HG03139 (cell line): ENCODE measurements around the gene EBF3.

ENCODE experiments used
- ATAC-seq: cut with Tn5 transposase; IDR thresholded peaks from one replicate; pipeline ENCODE4 v1.9.1; 2021; ENCODE audit not compliant: unreplicated experiment

EBF3 gene

DNA sequence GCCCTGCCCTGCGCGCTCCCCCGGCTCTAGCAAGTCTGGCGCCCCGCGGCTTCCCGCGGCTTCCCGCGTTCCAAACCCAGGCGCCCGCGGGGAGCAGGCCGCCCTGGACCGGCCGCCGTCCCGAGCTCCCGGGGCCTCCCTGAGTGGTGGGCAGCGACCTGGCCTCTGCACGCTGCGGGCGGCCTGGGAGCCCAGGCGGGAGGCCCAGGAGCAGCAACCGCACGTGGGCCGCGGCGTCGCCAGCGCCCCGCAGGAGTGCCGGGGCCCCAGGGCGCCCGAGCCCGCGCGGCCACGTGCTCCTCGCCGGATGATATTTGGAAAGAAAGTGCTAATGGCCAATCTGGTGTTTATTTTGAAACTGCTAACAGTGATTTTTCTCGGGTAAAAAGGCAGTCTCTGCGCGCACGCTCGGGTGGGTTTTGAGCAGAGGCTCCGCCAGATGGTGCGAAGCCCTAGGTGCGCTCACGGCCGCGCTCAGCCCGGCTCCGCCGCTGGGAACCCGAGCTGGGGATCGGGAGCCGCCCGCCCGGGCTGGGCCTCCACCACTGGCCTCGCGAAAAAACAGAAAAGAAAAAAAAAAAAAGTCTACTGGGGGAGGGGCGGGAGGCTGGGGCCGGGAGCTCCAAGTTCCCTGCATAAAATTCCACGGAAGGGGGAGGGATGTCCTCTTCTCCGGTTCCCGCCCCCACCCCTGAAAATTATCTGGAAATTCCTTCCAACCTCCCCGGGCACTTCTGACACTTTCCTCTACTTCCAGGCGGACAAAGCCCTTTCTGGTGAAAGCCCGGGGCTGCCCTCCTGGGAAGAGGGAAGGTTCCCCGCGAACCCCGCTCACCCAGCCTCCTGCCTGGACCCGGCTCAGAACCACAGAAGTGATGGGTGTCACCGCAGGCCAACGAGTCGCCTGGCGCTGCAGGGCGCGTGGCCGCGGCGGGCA is 4.3 kb downstream of the EBF3 start:
- no peak for ATAC-seq

DNA sequence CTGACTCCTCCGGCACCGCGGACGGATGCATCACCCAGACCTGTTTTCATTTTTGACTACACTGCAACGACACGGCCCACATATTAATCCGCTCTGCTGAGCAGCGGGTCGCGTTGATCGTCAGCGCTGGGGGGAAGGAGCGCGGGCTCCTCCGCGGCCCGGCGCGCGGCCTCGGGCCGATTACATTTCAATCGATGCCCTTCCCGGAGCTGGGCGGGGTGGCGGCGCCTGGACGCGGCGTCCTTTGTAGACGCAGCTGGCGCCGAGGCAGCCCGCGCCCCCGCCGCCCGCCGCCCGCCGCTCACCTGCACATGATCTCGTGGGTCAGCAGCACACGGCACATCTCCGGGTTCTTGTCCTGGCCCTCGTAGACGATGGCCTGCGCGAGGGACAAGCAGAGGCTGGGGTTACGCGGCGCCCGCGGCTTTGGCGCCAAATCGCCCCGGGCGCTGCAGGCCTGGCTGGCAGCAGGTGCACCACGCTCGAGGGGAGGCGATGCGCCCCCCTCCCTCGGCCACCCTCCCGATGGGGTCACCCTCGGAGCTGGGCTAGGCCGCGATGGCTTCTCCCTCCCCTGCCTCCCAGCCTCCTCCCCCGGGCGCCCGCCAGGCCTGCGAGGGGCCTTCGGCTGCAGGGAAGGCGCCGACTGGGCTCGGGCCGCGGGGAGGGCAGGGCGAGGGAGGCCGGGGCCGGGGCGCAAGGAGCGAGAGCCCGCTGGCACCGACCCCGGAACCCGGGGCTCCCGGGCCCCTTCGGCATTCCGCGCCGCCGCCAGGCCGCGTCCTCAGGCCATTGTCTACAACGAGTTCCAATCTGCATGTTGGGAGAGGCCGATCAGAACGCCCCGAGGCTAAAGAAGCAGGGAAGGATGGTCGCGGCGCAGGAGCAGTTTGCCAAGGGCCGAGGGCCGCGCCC is 5.2 kb downstream of the EBF3 start:
- ATAC-seq, result no peak

DNA sequence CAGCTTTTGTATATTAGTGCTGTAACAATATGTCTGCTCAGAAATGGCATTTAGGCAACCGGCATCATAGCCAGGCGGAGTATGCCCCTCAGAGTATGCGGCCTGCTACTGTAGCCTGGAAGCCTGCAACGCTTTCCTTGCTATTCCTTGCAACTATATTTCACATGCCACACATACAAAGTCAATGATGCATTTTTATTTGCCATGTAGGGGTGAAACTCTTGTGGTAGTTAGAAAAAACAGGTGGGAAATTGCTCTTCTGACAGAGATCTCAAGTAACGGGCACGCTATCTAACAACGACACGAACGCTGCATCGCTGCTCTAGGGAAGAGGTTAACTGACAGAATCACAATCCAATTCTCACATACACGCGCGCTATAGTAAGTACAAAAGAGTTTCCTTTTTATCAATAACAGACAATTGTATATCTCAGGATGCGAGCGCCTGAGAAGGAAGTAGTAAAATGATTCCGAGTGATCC is 5.9 kb downstream of the EBF3 start:
- ATAC-seq, result no peak

DNA sequence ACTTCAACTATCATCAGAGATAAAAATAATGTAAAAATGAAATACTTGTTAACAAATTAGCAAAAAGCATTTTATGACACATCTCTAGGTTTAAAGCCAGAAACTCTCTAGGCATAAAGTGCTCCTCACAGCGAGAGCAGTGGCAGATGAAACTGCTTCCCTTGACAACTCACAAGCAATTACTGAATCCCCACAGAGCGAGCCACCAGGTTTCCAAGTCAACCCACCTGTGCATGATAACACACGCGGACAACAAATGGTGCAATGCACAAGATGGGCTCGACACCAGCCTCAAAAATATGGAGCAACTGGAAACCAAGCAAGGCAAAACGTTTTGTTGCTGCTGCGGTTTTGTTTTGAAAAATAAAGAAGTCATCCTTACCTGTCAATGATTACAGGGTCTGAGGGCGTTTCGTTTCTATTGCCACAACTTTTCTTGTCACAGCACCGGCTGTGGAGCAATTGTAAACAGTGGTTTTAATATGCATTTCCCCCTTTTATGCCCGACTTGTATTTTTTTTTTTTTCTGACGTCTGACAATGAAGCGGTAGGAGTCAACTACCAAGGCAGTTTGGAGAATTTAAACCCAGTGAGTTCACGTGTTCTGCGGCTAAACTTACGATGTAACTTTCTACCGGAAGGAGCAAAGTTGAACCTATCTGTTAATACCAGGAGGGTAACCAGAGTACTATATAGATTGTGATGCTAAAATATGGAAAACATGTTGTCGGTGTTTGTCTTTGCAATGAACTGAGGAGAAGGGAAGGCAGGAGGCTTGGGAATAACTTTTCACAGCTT is 7.0 kb downstream of the EBF3 start:
- no peak for ATAC-seq

GRCh38 chr10:129956286-129956670 is 7.8 kb downstream of the EBF3 start:
- no peak for ATAC-seq

- ATAC-seq, result no peak
Observed at GRCh38 chr10:129955601-129956285, 8.3 kb downstream of the EBF3 start.

DNA sequence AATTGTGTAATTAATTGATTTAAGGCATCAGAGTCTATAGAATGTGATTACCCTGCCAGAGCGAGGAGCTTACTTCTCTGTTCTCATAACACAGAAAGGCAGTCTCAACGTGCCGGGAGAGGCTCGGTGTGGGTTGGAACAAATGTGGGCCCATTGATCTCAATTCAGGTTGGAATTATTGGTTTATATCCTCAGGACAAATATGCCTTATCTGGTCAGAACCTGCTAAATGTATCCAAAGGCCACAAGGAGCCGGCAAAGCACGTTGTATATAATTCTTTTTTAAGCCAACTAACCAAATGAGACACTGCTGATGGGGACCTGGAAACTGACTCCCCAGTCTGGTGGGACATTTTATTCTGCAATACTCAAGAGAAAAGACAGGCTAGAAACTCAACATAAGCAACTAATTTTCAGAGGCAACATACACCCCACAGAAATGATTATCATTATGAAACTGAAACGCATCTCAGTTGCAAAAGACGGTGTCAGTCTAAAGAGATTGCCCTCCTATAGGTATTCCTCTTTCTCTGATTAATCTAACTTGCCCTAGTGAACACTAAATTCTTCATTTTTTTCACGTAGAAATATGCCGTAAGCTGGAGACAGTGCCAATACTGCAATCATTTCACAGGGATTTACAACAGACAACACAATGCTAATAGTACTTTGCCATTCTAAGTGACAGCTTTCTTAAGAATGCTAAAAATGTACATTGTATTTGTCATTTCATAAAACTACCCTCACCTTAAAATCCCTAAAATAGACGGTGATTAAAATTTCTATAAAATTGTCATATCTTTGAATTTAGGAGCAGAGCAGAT is 9.4 kb downstream of the EBF3 start:
- no peak for ATAC-seq

DNA sequence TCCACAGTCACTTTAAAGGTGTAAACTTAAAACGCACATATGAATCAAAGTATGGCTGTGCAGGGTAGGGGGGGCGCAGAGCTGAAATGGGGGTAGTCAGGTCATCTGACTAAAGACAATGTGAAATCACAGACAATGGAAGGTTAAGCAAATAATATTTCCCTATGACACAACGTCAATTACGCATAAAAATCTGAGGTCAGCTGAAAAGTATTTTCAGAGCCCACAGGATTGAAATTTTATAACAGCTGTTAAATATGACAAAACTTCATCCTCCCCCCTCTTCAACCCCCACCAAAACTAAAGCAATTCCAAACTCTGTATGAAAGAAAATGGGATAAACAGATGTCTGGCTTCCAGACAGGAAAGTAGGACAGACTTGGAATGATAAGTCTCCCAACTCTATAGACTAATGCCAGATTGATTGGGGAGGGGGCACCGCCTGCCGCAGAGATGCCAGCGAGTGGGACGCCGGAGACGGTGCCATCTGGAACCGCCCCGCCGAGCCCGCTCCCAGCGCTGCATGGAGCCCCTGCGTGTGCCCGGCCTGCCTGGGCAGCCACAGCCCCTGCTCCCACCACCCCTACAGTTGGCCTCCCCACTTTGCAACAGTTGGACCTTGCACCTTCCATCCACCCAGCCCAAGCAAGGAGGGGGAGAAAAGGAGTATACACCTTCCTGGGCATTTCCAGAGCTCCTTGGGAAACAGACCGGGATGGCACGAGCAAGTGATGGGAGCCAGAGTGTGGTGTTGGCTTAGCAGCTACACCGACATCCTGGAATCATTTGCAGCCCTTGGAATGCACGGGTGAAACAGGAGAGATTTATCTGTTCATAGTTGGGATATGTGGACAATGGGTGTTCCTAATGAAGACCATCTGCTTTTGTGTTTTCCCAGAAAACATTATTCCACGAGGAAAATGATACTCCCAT is 10.7 kb downstream of the EBF3 start:
- ATAC-seq, result no peak

DNA sequence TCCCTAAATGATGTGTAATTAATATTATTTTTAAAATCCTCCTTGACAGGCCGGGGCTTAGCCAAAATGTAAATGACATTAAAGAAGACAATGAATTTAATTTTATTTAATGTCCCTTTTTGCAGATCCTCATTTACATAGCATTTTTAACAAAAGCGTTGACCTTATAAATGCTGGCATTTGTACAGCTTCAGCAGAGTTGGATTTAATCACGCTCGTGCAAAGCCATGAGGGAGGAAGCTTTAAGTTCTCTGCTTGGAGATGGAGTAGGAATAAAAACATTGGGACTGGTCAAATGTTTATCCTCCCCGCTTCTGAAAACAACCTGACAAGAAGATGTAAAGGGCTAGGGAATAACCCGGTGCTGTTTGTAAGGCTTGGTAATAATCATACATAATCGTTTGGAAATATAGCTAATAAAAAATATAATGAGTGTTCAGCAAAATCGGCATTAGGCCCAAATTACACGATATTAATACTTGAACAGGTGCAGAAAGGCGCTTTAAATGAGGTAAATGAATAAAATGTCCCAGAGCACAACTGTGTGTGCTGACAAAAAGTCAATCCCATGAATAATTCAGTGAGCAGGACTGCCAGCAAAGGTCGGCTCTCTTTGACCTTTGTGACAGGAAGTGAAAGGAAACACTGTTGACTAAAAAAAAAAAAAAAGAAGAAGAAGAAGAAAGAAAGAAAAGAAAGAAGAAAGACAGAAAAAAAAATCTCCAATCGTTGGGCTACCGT is 11.5 kb downstream of the EBF3 start:
- ATAC-seq, result no peak

- no peak for ATAC-seq
Observed at GRCh38 chr10:129951970-129952265, 12.2 kb downstream of the EBF3 start.

DNA sequence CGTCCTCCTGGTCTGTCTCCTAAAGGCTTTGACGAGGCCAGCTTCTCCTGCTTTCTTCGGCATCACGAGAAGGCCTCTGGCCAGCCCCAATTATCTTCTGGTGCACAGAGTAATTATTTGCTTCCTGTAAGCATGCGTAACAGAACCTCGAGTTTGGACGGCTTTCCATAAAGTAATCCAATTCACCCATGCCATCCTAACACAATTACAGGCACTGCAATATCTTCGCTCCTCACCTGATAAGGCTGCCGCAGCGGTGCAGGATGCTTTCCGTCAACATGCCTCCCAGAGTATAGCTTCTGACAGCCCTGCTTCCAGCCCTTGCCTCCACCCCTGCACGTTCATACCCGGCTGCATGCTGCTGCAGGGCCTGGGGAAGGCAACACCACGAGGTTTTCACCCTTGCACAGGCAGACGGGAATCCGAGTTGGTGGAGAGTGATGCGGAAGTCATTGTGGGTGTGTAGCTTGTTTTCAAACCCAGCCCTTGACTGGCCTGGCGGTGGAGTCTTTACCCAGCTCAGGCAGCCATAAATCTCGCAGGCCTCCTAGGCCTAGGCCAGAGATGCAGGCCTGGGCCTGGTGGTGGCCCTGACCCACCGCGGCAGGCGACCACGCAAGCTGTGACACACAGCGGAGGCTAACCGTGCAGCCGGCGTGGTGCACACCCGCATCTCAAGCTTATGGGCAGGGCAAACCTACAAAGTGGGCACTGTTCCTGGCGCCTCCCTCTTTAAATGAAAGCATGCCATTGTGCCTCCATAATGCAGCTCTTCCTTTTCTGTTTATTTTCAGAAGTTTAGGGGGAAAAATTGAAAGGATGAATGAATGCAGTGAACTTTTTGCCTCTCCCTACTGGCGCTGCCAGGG is 12.7 kb downstream of the EBF3 start:
- no peak for ATAC-seq

DNA sequence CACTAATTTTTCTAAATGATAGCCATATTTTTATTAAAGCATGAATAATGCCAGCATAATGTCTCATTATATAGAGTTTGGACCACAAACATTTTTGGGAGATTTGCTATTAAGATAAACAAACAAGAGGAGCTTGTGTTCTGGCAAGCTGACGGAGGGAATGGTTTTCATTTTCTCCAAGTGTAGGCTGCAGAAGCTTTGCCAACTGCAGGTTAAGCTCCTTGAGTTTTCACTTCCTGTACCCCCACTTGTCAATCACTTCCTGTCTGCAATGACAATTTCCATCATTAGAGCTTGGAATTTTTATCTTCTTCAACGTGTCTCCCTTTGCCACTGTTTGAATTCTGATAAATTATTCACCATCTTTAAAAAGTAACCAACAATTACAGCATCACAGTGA is 13.4 kb downstream of the EBF3 start:
- ATAC-seq, result no peak

- no peak for ATAC-seq
Observed at GRCh38 chr10:129949891-129950291, 14.2 kb downstream of the EBF3 start.

GRCh38 chr10:129949411-129949810 is 14.7 kb downstream of the EBF3 start:
- ATAC-seq, result no peak

GRCh38 chr10:129946859-129947258 is 17.2 kb downstream of the EBF3 start:
- no peak for ATAC-seq

GRCh38 chr10:129945941-129946760 is 17.9 kb downstream of the EBF3 start:
- no peak for ATAC-seq
